Measurements from ENCODE around the gene ANKRD65.

DNA sequence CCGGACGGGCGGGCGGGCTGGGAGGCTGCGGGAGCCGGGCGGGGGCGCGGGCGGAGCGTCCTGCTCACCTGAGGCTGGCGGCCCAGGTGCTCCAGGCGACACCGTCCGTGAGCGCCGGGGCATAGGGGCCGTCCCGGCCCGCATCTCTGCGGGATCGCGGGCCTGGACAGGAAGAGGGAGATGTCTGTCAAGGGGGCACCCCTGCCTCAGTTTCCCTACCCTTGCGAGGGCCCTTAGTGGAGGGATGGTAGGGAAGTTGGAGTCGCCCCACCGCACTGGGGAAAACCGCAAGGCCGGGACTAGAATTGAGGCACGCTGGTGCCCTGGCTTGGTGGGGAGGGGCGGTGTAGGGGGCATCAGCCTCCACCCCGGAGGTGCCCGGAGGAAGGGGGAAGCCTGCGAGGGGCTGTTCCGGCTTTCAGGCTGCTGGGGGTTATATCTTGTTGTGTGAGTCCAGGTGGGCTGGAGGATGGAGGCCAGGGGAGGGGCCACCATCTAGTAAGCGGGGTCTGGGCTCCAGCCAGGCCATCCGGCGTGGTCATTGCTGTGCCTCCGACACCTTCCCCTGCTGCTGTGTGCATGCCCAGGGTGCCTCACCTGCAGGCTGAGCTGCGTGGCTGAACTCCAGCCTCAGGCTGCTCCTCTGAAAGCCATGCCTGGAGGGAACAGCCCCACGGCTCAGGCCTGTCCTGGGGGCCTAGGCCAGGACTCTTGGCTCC lies 15.0 kb upstream of the ANKRD65 start:
- no peak for TF ChIP-seq EZH2 (IDR thresholded peaks at IDR 0.05; ENCODE audit: borderline replicate concordance)
- TF ChIP-seq EZH2phosphoT487 (IDR thresholded peaks at IDR 0.05; ENCODE audit: low read depth, severe bottlenecking, unreplicated experiment), result no peak

Measured in hepatocyte (in vitro differentiated cells).